K562 (cell line): ENCODE measurements around the gene NPC1. TPM values are rescaled to one million over a fixed set of nuclear protein-coding genes. Genes with fewer than 3 reads are reported as not detected.

ENCODE experiments used
- MED1 ChIP-seq: sonication (generic); formaldehyde crosslinking; IDR thresholded peaks from 2 replicates; pipeline ENCODE4 v1.8.1; 2023; ENCODE audit warnings: missing genetic modification reagents, borderline replicate concordance
- SRSF9 ChIP-seq: fragments of 200-400 bp; formaldehyde crosslinking; IDR thresholded peaks from 2 replicates; pipeline ENCODE4 v1.6.1; 2017; ENCODE audit warnings: low read depth, low read length, borderline replicate concordance
- TCFL5 ChIP-seq: fragments of 250-450 bp; sonication (Bioruptor Pico); conservative IDR thresholded peaks from 2 replicates; pipeline ENCODE4 v1.6.1; 2021; ENCODE audit warnings: mild to moderate bottlenecking, moderate library complexity, matching md5 sums
- ZC3H4 ChIP-seq: sonication (generic); formaldehyde crosslinking; IDR thresholded peaks from 2 replicates; pipeline ENCODE4 v1.9.0; 2021; ENCODE audit warnings: missing genetic modification reagents, borderline replicate concordance
- polyA plus RNA-seq, 8 experiments: library from polyadenylated mRNA; depleted of rRNA in 4 of 8; stranded (reverse) in 5 of 8; unstranded in 3 of 8; fragments of >200 nt; fragmentation: Nextera tagmentation in 2 of 8; fragmentation: Illumina TruSeq in 1 of 8; extraction: Ambion mirVana in 2 of 8; extraction: Trizol in 1 of 8; gene quantifications; 2 replicates each; pipeline versions ENCODE4 v1.2.1 to v1.2.3, GENCODE V29; 2011 to 2014; ENCODE audit warnings: inconsistent platforms in 1 of 8, missing spikeins in 1 of 8
- total RNA-seq, 7 experiments: library from RNA; depleted of rRNA in 6 of 7; stranded (reverse); fragments of >200 nt in 6 of 7; fragmentation: Illumina TruSeq in 2 of 7; extraction: Trizol in 2 of 7; gene quantifications; 2 replicates each; pipeline versions ENCODE4 v1.2.1 to v1.2.3, GENCODE V29; 2011 to 2021; ENCODE audit warnings: low replicate concordance in 1 of 7
- TF ChIP-seq, protein P1 (sequence below): fragments of 250-450 bp; sonication (Bioruptor Pico); IDR thresholded peaks from 2 replicates; pipeline ENCODE4 v1.4.0; 2020
- TF ChIP-seq, protein P2 (sequence below): fragments of 450-650 bp; IDR thresholded peaks from 2 replicates; pipeline ENCODE4 v1.6.1; 2017; ENCODE audit warnings: antibody characterized with exemption, mild to moderate bottlenecking

Gene NPC1
- total and polyA plus RNA-seq, 9 of the 15 experiments (the other 6 are each of a cell fraction or from before 2014, with no cell fraction given), result 17.1 to 45.9 (median 27.6) TPM

DNA sequence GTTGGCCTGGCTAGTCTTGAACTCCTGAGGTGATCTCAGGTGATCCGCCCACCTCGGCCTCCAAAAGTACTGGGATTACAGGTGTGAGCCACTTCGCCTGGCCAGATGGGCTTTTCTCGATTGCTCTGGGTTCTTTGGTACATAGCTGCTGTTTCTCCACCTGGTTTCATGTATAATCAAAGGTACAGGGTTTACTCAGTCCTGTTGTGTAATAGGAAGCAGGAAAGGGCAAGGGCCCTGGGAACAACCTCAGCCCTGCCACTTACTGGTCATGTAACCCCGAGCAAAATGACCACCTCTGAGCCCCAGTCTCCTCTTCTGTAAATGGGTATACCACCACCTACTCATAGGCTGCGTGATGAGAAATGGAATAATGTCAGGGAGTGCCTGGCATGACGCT lies 49.0 kb downstream of the NPC1 start (continued):
- TF ChIP-seq, protein P1, sequence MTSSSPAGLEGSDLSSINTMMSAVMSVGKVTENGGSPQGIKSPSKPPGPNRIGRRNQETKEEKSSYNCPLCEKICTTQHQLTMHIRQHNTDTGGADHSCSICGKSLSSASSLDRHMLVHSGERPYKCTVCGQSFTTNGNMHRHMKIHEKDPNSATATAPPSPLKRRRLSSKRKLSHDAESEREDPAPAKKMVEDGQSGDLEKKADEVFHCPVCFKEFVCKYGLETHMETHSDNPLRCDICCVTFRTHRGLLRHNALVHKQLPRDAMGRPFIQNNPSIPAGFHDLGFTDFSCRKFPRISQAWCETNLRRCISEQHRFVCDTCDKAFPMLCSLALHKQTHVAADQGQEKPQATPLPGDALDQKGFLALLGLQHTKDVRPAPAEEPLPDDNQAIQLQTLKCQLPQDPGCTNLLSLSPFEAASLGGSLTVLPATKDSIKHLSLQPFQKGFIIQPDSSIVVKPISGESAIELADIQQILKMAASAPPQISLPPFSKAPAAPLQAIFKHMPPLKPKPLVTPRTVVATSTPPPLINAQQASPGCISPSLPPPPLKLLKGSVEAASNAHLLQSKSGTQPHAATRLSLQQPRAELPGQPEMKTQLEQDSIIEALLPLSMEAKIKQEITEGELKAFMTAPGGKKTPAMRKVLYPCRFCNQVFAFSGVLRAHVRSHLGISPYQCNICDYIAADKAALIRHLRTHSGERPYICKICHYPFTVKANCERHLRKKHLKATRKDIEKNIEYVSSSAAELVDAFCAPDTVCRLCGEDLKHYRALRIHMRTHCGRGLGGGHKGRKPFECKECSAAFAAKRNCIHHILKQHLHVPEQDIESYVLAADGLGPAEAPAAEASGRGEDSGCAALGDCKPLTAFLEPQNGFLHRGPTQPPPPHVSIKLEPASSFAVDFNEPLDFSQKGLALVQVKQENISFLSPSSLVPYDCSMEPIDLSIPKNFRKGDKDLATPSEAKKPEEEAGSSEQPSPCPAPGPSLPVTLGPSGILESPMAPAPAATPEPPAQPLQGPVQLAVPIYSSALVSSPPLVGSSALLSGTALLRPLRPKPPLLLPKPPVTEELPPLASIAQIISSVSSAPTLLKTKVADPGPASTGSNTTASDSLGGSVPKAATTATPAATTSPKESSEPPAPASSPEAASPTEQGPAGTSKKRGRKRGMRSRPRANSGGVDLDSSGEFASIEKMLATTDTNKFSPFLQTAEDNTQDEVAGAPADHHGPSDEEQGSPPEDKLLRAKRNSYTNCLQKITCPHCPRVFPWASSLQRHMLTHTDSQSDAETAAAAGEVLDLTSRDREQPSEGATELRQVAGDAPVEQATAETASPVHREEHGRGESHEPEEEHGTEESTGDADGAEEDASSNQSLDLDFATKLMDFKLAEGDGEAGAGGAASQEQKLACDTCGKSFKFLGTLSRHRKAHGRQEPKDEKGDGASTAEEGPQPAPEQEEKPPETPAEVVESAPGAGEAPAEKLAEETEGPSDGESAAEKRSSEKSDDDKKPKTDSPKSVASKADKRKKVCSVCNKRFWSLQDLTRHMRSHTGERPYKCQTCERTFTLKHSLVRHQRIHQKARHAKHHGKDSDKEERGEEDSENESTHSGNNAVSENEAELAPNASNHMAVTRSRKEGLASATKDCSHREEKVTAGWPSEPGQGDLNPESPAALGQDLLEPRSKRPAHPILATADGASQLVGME (CRISPR knock-in tag), result no peak
- TF ChIP-seq ZC3H4 (CRISPR knock-in tag) (no peak), TCFL5 (CRISPR knock-in tag) (no peak), SRSF9 (no peak), MED1 (CRISPR knock-in tag) (no peak)
- TF ChIP-seq, protein P2, sequence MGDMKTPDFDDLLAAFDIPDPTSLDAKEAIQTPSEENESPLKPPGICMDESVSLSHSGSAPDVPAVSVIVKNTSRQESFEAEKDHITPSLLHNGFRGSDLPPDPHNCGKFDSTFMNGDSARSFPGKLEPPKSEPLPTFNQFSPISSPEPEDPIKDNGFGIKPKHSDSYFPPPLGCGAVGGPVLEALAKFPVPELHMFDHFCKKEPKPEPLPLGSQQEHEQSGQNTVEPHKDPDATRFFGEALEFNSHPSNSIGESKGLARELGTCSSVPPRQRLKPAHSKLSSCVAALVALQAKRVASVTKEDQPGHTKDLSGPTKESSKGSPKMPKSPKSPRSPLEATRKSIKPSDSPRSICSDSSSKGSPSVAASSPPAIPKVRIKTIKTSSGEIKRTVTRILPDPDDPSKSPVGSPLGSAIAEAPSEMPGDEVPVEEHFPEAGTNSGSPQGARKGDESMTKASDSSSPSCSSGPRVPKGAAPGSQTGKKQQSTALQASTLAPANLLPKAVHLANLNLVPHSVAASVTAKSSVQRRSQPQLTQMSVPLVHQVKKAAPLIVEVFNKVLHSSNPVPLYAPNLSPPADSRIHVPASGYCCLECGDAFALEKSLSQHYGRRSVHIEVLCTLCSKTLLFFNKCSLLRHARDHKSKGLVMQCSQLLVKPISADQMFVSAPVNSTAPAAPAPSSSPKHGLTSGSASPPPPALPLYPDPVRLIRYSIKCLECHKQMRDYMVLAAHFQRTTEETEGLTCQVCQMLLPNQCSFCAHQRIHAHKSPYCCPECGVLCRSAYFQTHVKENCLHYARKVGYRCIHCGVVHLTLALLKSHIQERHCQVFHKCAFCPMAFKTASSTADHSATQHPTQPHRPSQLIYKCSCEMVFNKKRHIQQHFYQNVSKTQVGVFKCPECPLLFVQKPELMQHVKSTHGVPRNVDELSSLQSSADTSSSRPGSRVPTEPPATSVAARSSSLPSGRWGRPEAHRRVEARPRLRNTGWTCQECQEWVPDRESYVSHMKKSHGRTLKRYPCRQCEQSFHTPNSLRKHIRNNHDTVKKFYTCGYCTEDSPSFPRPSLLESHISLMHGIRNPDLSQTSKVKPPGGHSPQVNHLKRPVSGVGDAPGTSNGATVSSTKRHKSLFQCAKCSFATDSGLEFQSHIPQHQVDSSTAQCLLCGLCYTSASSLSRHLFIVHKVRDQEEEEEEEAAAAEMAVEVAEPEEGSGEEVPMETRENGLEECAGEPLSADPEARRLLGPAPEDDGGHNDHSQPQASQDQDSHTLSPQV, result no peak
